ENCODE results near the gene DLGAP1.

- TF ChIP-seq CTCF (IDR thresholded peaks at IDR 0.05) (no peak), POLR2AphosphoS5 (IDR thresholded peaks at IDR 0.05) (no peak), POLR2A (IDR thresholded peaks at IDR 0.05) (no peak)
Observed at GRCh38 chr18:4391859-4392258, 63.2 kb downstream of the DLGAP1 start.

Data from gastroesophageal sphincter (tissue), 3 donors.